Heart right ventricle (tissue), 16 donors: ENCODE results near the gene SMIM12. TPM values are rescaled to one million over a fixed set of nuclear protein-coding genes. Genes with fewer than 3 reads are reported as not detected.

ENCODE experiments used
- ATAC-seq, 8 donors: fragments of 200-7000 bp; cut with Tn5 transposase; one replicate each; pipeline ENCODE4 v1.9.1; 2020; ENCODE audit warnings: mild to moderate bottlenecking in 8 of 8, moderate library complexity in 8 of 8, moderate number of reproducible peaks in 1 of 8
- DNase-seq, 2 donors: peaks; one replicate each; pipeline ENCODE4 v3.0.0-alpha.2; 2020
- H3K27ac ChIP-seq, 10 donors: fragments of 200-600 bp; sonication (generic) in 2 of 10; one replicate each; pipeline versions ENCODE4 v1.5.0 to v1.8.0; 2020 to 2022; ENCODE audit warnings: mild to moderate bottlenecking in 3 of 10
- H3K27me3 ChIP-seq, 7 donors: fragments of 200-600 bp; one replicate each; pipeline ENCODE4 v1.8.0; 2021 to 2022; ENCODE audit warnings: mild to moderate bottlenecking in 2 of 7
- H3K36me3 ChIP-seq, 9 donors: fragments of 200-600 bp; sonication (generic) in 1 of 9; one replicate each; pipeline versions ENCODE4 v1.5.0 to v1.8.0; 2020 to 2022; ENCODE audit warnings: mild to moderate bottlenecking in 2 of 9
- H3K4me1 ChIP-seq, 9 donors: fragments of 200-600 bp; sonication (generic) in 1 of 9; one replicate each; pipeline versions ENCODE4 v1.5.0 to v1.8.0; 2020 to 2022; ENCODE audit warnings: mild to moderate bottlenecking in 4 of 9
- H3K4me3 ChIP-seq, 10 donors: fragments of 200-600 bp; sonication (generic) in 2 of 10; one replicate each; pipeline versions ENCODE4 v1.5.0 to v1.8.0; 2020 to 2022; ENCODE audit warnings: mild to moderate bottlenecking in 7 of 10, moderate library complexity in 2 of 10
- H3K9me3 ChIP-seq, 11 donors: fragments of 200-600 bp in 10 of 11; sonication (generic) in 2 of 11; one replicate each; pipeline versions ENCODE4 v1.5.0 to v1.8.0; 2013 to 2022; ENCODE audit warnings: mild to moderate bottlenecking in 2 of 11, control low read depth in 1 of 11, moderate library complexity in 1 of 11
- CTCF ChIP-seq, 9 donors: fragments of 200-600 bp; sonication (generic) in 2 of 9; IDR thresholded peaks; one replicate each; pipeline versions ENCODE4 v1.5.0 to v1.8.0; 2021 to 2022; ENCODE audit warnings: antibody characterized with exemption in 9 of 9, mild to moderate bottlenecking in 5 of 9, moderate library complexity in 1 of 9
- WGBS, 2 donors: extraction: QIAGEN DNeasy Blood & Tissue Kit; methylation state at CpG; one replicate each; pipeline ENCODE4 v1.1.7; 2013; ENCODE audit warnings: inconsistent platforms in 1 of 2; 5-methylcytosine and 5-hydroxymethylcytosine counted together
- intact Hi-C, 10 donors: fragments of 100-400 bp; cut with DNase I; formaldehyde crosslinking; loops; one replicate each; pipeline versions ENCODE4 v1.11.1 to v1.14.2; 2022
- polyA plus RNA-seq, 2 donors: library from polyadenylated mRNA; stranded (reverse); fragments of 200-250 nt; gene quantifications; one replicate each; pipeline ENCODE4 v1.2.3, GENCODE V29; 2013
- total RNA-seq, 10 donors: library from RNA; stranded (reverse); fragmentation: NEBNext Ultra II Directional in 3 of 10; extraction: Animal tissue kit (Norgen Biotek cat#: 25700) in 3 of 10; gene quantifications; one replicate each; pipeline versions ENCODE4 v1.2.1 to v1.2.4, GENCODE V29; 2021 to 2023
- donor health status: Arrhythmogenic right ventricular cardiomyopathy.
- donor health status: ischemic (EF 13 %, LVEDD 7.1; RV severe dilation, severe dysfunction).
- donor health status: healthy with polysubstance abuse.
- donor health status: DM: no; HTN: yes; CAD: no.
- donor health status: DM: no; HTN: no; CAD: no.
- donor health status: ischemic (EF 25% LVEDD 6.9; RV normal size, moderate dysfunction).
- donor health status: ischemic (EF 25% LVEDD 5.7; RV mildly dilated, moderate dysfunction).
- donor health status: healthy.
- donor health status: DM: yes; HTN: yes; CAD: no.
- donor health status: Ischemic cardiomyopathy.
- donor health status: ischemic (EF 35%, LVEDD 5.7; RV mildly dilated, moderate dysfunction).
- donor health status: nonischemic (EF 11% LVEDD 7.7; RV severe dilation, severe dysfunction).
- donor health status: DM: yes; HTN: yes; CAD: no.
- donor health status: PGD.
- donor health status: ischemic (EF 29% LVEDD 5.4; RV normal size, mild dysfunction).
- donor health status: nonischemic (EF 23%, LVEDD 6.1; RV moderate dilation, normal function).

The SMIM12 gene
- total and polyA plus RNA-seq, 12 donors, result 9.7 to 78.1 (median 43.7) TPM

- no peaks in the 10 kb centered on the region for H3K9me3 ChIP-seq
- TF ChIP-seq CTCF (IDR thresholded peaks at IDR 0.05), result no peak
- intact Hi-C loops, result loop anchor here in 6 of 10 donors (5.0 to 10.0 kb wide), 3 partner anchors 77 to 330 kb away; partner anchors contain the start of genes TMEM35B (in 3 of the 6) and SFPQ (in 1 of the 6)
- peaks cover 0 to 29% (median 19%) of the 10 kb centered on the region in 9 donors for H3K4me1 ChIP-seq
- no peak overlapping the region for H3K4me3 ChIP-seq
- DNase-seq (no peak), ATAC-seq (no peak)
- 91 to 94% methylated on average over 8 of the region's 8 CpGs for WGBS, 2 donors
- H3K27me3 ChIP-seq, result no peaks in the 10 kb centered on the region
- no peaks in the 10 kb centered on the region for H3K36me3 ChIP-seq
- no peak overlapping the region for H3K27ac ChIP-seq
Measured at GRCh38 chr1:34864759-34865158, 5.2 kb upstream of the SMIM12 start.

GRCh38 chr1:34863501-34863900 is 4.0 kb upstream of the SMIM12 start:
- Histone ChIP-seq H3K9me3 (no peaks in the 10 kb centered on the region), H3K27ac (no peak overlapping the region), H3K27me3 (no peaks in the 10 kb centered on the region), H3K36me3 (no peaks in the 10 kb centered on the region), H3K4me3 (no peak overlapping the region), H3K4me1 (peaks cover 3 to 34% (median 24%) of the 10 kb centered on the region in 9 donors)
- no peak for ATAC-seq
- DNase-seq, result no peak
- TF ChIP-seq CTCF (IDR thresholded peaks at IDR 0.05), result no peak
- intact Hi-C loops, result loop anchor here in 4 of 10 donors (10.0 kb wide), 2 partner anchors 121 to 331 kb away; partner anchors contain the start of genes TMEM35B (in 3 of the 4) and SFPQ (in 1 of the 4)

GRCh38 chr1:34858901-34859445 is 576 bp downstream of the SMIM12 start:
- Histone ChIP-seq H3K4me3 (peak overlapping the region; percentile 79 to 96 (median 91)), H3K27ac (peak overlapping the region; percentile 77 to 96 (median 90)), H3K9me3 (no peaks in the 10 kb centered on the region), H3K36me3 (peaks cover 0 to 28% (median 14%) of the 10 kb centered on the region in 9 donors), H3K4me1 (peaks cover 8 to 37% (median 26%) of the 10 kb centered on the region in 9 donors), H3K27me3 (no peaks in the 10 kb centered on the region)
- DNase-seq (no peak), ATAC-seq (peak; percentile 6 to 59 (median 41))
- intact Hi-C loops, result loop anchor here in 1 of 10 donors (10.0 kb wide), 1 partner anchor 126 kb away; the partner anchor contains the start of gene TMEM35B
- 0 to 1% methylated on average over 15 of the region's 15 CpGs for WGBS, 2 donors
- no peak for TF ChIP-seq CTCF (IDR thresholded peaks at IDR 0.05)

GRCh38 chr1:34856697-34857096 is 2.9 kb downstream of the SMIM12 start:
- TF ChIP-seq CTCF (IDR thresholded peaks at IDR 0.05), result no peak
- intact Hi-C loops, result loop anchor here in 1 of 10 donors (10.0 kb wide), 1 partner anchor 128 kb away; the partner anchor contains the start of gene TMEM35B
- Histone ChIP-seq H3K9me3 (no peaks in the 10 kb centered on the region), H3K4me3 (no peak overlapping the region), H3K27me3 (no peaks in the 10 kb centered on the region), H3K4me1 (peaks cover 9 to 53% (median 35%) of the 10 kb centered on the region in 9 donors), H3K36me3 (peaks cover 0 to 44% (median 17%) of the 10 kb centered on the region in 9 donors), H3K27ac (no peak overlapping the region)
- DNase-seq (no peak), ATAC-seq (no peak)
- 95 to 96% methylated on average over 6 of the region's 6 CpGs for WGBS, 2 donors
